Neural cell (in vitro differentiated cells): Measurements from ENCODE around the gene CDH3. TPM values are rescaled to one million over a fixed set of nuclear protein-coding genes. Genes with fewer than 3 reads are reported as not detected.

Source experiments
- H2AFZ ChIP-seq: fragments of 200-600, 300-800 bp; sonication (generic), shearing (Covaris generic); 2 replicates; pipeline ENCODE4 v1.6.0; 2014; ENCODE audit warnings: low read depth, mild to moderate bottlenecking, antibody characterized with exemption, low read length, moderate library complexity
- H3F3A ChIP-seq: fragments of 200-600 bp; shearing (Covaris generic); 2 replicates; pipeline ENCODE4 v1.6.1; 2016; ENCODE audit warnings: mild to moderate bottlenecking, moderate library complexity, mixed read lengths, antibody characterized with exemption, low read length; ENCODE audit not compliant: insufficient read depth, poor library complexity, severe bottlenecking
- H3K27ac ChIP-seq: fragments of 200-600, 300-800 bp; sonication (generic), shearing (Covaris generic); 2 replicates; pipeline ENCODE4 v1.5.1; 2014; ENCODE audit warnings: mild to moderate bottlenecking, low read length, moderate library complexity
- H3K27me3 ChIP-seq: fragments of 300-800, 200-600 bp; sonication (generic), shearing (Covaris generic); 2 replicates; pipeline ENCODE4 v1.6.0; 2014; ENCODE audit warnings: mild to moderate bottlenecking, low read depth, low read length, moderate library complexity; ENCODE audit not compliant: insufficient read depth
- H3K36me3 ChIP-seq: fragments of 300-800, 200-600 bp; sonication (generic), shearing (Covaris generic); 2 replicates; pipeline ENCODE4 v1.5.1; 2014; ENCODE audit warnings: mild to moderate bottlenecking, antibody characterized with exemption, low read length, moderate library complexity; ENCODE audit not compliant: insufficient read depth
- H3K4me2 ChIP-seq: fragments of 300-800, 200-600 bp; sonication (generic), shearing (Covaris generic); 2 replicates; pipeline ENCODE4 v1.6.0; 2014; ENCODE audit warnings: mild to moderate bottlenecking, low read length
- H3K4me3 ChIP-seq: fragments of 300-800, 200-600 bp; sonication (generic), shearing (Covaris generic); 2 replicates; pipeline ENCODE4 v1.5.1; 2014; ENCODE audit warnings: mild to moderate bottlenecking, low read length, moderate library complexity
- H3K79me2 ChIP-seq: fragments of 200-600 bp; shearing (Covaris generic); replicated peaks from 2 replicates; pipeline ENCODE4 v1.6.0; 2014; ENCODE audit warnings: mild to moderate bottlenecking, low read length, moderate library complexity; ENCODE audit not compliant: insufficient read depth
- H3K9ac ChIP-seq: fragments of 300-800, 200-600 bp; sonication (generic), shearing (Covaris generic); 2 replicates; pipeline ENCODE4 v1.6.1; 2016; ENCODE audit warnings: mild to moderate bottlenecking, low read length, mixed read lengths
- H3K9me2 ChIP-seq: fragments of 200-600 bp; shearing (Covaris generic); 2 replicates; pipeline ENCODE4 v1.6.1; 2016; ENCODE audit warnings: mild to moderate bottlenecking, low read length, mixed read lengths; ENCODE audit not compliant: insufficient read depth
- H3K9me3 ChIP-seq: fragments of 200-600, 300-800 bp; sonication (generic), shearing (Covaris generic); 2 replicates; pipeline ENCODE4 v1.6.1; 2016; ENCODE audit warnings: mild to moderate bottlenecking, mixed run types, low read length, moderate library complexity, mixed read lengths
- H4K20me1 ChIP-seq: fragments of 200-600 bp; shearing (Covaris generic); 2 replicates; pipeline ENCODE4 v1.6.1; 2016; ENCODE audit warnings: mild to moderate bottlenecking, mixed run types; ENCODE audit not compliant: insufficient read depth
- EP300 ChIP-seq: fragments of 450-650 bp; conservative IDR thresholded peaks from 2 replicates; pipeline ENCODE4 v1.6.1; 2014; ENCODE audit warnings: antibody characterized with exemption, mild to moderate bottlenecking, moderate library complexity; ENCODE audit not compliant: poor library complexity, severe bottlenecking
- EZH2 ChIP-seq: fragments of 200-600, 300-800 bp; shearing (Covaris generic), sonication (generic); IDR thresholded peaks from 2 replicates; pipeline ENCODE4 v1.6.1; 2014; ENCODE audit warnings: antibody characterized with exemption, low read length, borderline replicate concordance, mild to moderate bottlenecking; ENCODE audit not compliant: insufficient read depth, poor library complexity, severe bottlenecking
- MXI1 ChIP-seq: fragments of 450-650 bp; conservative IDR thresholded peaks from 2 replicates; pipeline ENCODE4 v1.6.1; 2014; ENCODE audit warnings: antibody characterized with exemption, mild to moderate bottlenecking; ENCODE audit not compliant: poor library complexity, severe bottlenecking
- POLR2AphosphoS5 ChIP-seq: IDR thresholded peaks from 2 replicates; pipeline ENCODE4 v1.6.1; 2012
- RAD21 ChIP-seq: fragments of 450-650 bp; conservative IDR thresholded peaks from 2 replicates; pipeline ENCODE4 v1.6.1; 2014; ENCODE audit warnings: antibody characterized with exemption, mild to moderate bottlenecking, moderate library complexity
- SMC3 ChIP-seq: fragments of 450-650 bp; conservative IDR thresholded peaks from 2 replicates; pipeline ENCODE4 v1.6.1; 2014; ENCODE audit warnings: antibody characterized with exemption, mild to moderate bottlenecking, moderate library complexity; ENCODE audit not compliant: poor library complexity
- TAF1 ChIP-seq: IDR thresholded peaks from 2 replicates; pipeline ENCODE4 v1.6.1; 2012; ENCODE audit warnings: low read depth
- polyA plus RNA-seq: library from polyadenylated mRNA; depleted of rRNA; stranded (reverse); fragments of >200 nt; gene quantifications from 2 replicates; pipeline ENCODE4 v1.2.3, GENCODE V29; 2014
- TF ChIP-seq, protein P1 (sequence below): fragments of 450-650 bp; IDR thresholded peaks from 2 replicates; pipeline ENCODE4 v1.5.1; 2014; ENCODE audit warnings: antibody characterized with exemption, mild to moderate bottlenecking, moderate library complexity; ENCODE audit not compliant: poor library complexity, severe bottlenecking
- TF ChIP-seq, protein P2 (sequence below): IDR thresholded peaks from 2 replicates; pipeline ENCODE4 v1.6.1; 2012; ENCODE audit warnings: borderline replicate concordance

Gene CDH3
- polyA plus RNA-seq, 1 donor from 2014 or later, result 9.1 TPM

DNA sequence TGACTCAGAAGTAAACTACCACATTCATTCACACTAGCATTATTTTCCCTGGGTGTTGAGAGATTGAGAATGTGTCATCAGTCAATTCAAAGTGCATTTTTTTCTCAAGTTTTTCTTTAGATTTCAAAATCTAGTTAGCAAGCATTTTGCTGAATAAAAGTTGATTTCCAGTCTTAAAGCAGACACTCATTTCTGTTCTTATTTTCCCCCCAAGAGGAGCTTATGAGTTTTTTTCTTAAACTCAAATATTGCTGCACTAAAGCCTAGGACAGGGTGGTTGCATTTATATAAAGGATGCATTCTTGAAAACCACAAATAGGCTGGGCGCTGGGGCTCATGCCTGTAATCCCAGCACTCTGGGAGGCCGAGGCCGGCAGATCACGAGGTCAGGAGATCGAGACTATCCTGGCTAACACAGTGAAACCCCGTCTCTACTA lies 15.3 kb downstream of the CDH3 start:
- Histone ChIP-seq H3K36me3 (no peaks in the 10 kb centered on the region), H3K79me2 (no peaks in the 10 kb centered on the region), H4K20me1 (no peaks in the 10 kb centered on the region), H3K9me3 (no peaks in the 10 kb centered on the region), H2AFZ (no peak overlapping the region), H3K27me3 (no peaks in the 10 kb centered on the region), H3K4me2 (no peak overlapping the region), H3K4me3 (no peak overlapping the region), H3K27ac (no peak overlapping the region), H3K9me2 (no peaks in the 10 kb centered on the region), H3F3A (no peaks in the 10 kb centered on the region), H3K9ac (no peak overlapping the region)
- TF ChIP-seq RAD21, result no peak

DNA sequence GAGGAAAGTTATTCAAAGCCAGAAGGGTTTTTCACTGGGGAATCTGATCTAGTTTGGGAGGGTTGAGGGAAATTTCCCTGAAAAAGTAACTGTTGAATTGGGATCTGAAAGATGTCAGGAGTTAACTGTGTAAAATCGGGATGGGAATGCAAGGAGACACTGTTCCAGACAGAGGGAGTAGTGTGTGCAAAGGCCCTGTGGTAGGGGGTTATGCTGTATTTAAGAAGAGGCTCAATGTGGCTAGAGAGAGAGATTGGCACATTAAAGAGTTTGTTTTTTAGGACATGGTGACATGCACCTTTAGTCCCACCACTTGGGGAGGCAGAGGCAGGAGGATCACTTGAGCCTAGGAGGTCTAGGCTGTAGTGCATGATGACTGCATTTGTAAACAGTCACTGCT lies 16.9 kb downstream of the CDH3 start:
- Histone ChIP-seq H3K9me2 (no peaks in the 10 kb centered on the region), H3F3A (no peaks in the 10 kb centered on the region), H3K9me3 (no peaks in the 10 kb centered on the region), H2AFZ (no peak overlapping the region), H3K27me3 (no peaks in the 10 kb centered on the region), H3K79me2 (no peaks in the 10 kb centered on the region), H3K4me3 (no peak overlapping the region), H4K20me1 (no peaks in the 10 kb centered on the region), H3K4me2 (no peak overlapping the region), H3K9ac (no peak overlapping the region), H3K36me3 (no peaks in the 10 kb centered on the region), H3K27ac (no peak overlapping the region)
- TF ChIP-seq TAF1 (no peak), SMC3 (no peak), RAD21 (no peak), EZH2 (no peak), EP300 (no peak), MXI1 (no peak), POLR2AphosphoS5 (no peak)
- TF ChIP-seq, protein P1, sequence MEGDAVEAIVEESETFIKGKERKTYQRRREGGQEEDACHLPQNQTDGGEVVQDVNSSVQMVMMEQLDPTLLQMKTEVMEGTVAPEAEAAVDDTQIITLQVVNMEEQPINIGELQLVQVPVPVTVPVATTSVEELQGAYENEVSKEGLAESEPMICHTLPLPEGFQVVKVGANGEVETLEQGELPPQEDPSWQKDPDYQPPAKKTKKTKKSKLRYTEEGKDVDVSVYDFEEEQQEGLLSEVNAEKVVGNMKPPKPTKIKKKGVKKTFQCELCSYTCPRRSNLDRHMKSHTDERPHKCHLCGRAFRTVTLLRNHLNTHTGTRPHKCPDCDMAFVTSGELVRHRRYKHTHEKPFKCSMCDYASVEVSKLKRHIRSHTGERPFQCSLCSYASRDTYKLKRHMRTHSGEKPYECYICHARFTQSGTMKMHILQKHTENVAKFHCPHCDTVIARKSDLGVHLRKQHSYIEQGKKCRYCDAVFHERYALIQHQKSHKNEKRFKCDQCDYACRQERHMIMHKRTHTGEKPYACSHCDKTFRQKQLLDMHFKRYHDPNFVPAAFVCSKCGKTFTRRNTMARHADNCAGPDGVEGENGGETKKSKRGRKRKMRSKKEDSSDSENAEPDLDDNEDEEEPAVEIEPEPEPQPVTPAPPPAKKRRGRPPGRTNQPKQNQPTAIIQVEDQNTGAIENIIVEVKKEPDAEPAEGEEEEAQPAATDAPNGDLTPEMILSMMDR, result no peak
- TF ChIP-seq, protein P2, sequence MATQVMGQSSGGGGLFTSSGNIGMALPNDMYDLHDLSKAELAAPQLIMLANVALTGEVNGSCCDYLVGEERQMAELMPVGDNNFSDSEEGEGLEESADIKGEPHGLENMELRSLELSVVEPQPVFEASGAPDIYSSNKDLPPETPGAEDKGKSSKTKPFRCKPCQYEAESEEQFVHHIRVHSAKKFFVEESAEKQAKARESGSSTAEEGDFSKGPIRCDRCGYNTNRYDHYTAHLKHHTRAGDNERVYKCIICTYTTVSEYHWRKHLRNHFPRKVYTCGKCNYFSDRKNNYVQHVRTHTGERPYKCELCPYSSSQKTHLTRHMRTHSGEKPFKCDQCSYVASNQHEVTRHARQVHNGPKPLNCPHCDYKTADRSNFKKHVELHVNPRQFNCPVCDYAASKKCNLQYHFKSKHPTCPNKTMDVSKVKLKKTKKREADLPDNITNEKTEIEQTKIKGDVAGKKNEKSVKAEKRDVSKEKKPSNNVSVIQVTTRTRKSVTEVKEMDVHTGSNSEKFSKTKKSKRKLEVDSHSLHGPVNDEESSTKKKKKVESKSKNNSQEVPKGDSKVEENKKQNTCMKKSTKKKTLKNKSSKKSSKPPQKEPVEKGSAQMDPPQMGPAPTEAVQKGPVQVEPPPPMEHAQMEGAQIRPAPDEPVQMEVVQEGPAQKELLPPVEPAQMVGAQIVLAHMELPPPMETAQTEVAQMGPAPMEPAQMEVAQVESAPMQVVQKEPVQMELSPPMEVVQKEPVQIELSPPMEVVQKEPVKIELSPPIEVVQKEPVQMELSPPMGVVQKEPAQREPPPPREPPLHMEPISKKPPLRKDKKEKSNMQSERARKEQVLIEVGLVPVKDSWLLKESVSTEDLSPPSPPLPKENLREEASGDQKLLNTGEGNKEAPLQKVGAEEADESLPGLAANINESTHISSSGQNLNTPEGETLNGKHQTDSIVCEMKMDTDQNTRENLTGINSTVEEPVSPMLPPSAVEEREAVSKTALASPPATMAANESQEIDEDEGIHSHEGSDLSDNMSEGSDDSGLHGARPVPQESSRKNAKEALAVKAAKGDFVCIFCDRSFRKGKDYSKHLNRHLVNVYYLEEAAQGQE, result no peak

DNA sequence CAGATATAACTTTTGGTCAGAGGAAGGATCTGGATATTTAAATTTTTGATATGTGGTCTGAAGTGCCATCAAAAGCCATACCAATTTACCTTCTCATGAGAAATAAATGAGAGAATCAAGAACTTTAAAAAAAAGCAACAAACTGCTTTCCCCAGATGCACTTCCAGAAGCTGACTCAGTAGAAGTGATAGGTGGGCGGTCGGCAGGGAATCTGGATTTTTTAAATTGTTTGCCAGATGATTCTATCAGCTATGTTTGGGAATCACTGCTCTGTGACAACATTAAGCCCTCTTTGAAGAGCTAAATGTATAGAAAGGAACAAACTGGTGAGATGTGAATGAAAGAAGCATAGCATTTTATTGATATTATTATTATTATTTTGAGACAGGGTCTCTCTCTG lies 19.2 kb downstream of the CDH3 start:
- no peak for TF ChIP-seq MXI1
- TF ChIP-seq SMC3, result no peak
- no peak for TF ChIP-seq POLR2AphosphoS5
- TF ChIP-seq, protein P2, result no peak
- TF ChIP-seq, protein P1, result no peak
- TF ChIP-seq TAF1, result no peak
- no peak for TF ChIP-seq EP300
- TF ChIP-seq RAD21, result no peak
- no peak for TF ChIP-seq EZH2
- Histone ChIP-seq H3K4me3 (no peak overlapping the region), H4K20me1 (no peaks in the 10 kb centered on the region), H3K4me2 (no peak overlapping the region), H3K27me3 (no peaks in the 10 kb centered on the region), H2AFZ (no peak overlapping the region), H3K9me3 (no peaks in the 10 kb centered on the region), H3K27ac (no peak overlapping the region), H3K79me2 (no peaks in the 10 kb centered on the region), H3K9me2 (no peaks in the 10 kb centered on the region), H3K36me3 (no peaks in the 10 kb centered on the region), H3K9ac (no peak overlapping the region), H3F3A (no peaks in the 10 kb centered on the region)
